H7 (cell line): ENCODE results near the gene NECTIN2. TPM values are rescaled to one million over a fixed set of nuclear protein-coding genes. Genes with fewer than 3 reads are reported as not detected.
"Not testable (repeated sequence)": the region's sequence is repeated elsewhere in the genome, so short reads cannot be mapped to it uniquely, and the experiment has no call there.

Source experiments
- DNase-seq: peaks from one replicate; pipeline ENCODE4 v3.0.0; 2012
- H3K27me3 ChIP-seq: 2 replicates; pipeline ENCODE4 v1.6.0; 2011; ENCODE audit warnings: mild to moderate bottlenecking, low read length; ENCODE audit not compliant: control insufficient read depth, insufficient read depth
- H3K36me3 ChIP-seq: replicated peaks from 2 replicates; pipeline ENCODE4 v1.5.1; 2011; ENCODE audit warnings: low read length; ENCODE audit not compliant: control insufficient read depth, insufficient read depth
- H3K4me3 ChIP-seq: 2 replicates; pipeline ENCODE4 v1.5.1; 2011; ENCODE audit warnings: low read depth, mild to moderate bottlenecking, control low read depth, low read length, moderate library complexity; ENCODE audit not compliant: insufficient read depth
- total RNA-seq: library from RNA; depleted of rRNA; stranded (reverse); fragments of >200 nt; shearing (Covaris generic); gene quantifications from 2 replicates; pipeline ENCODE4 v1.2.3, GENCODE V29; 2014; rRNA removed

Gene NECTIN2
- total RNA-seq, 1 experiment from 2014 or later: 207 TPM

- peaks cover 12% of the 10 kb centered on the region for H3K36me3 ChIP-seq
- H3K4me3 ChIP-seq, H3K27me3 ChIP-seq: not testable (repeated sequence)
- DNase-seq: peak; percentile 15
These were observed 65.8 kb downstream of the NECTIN2 start for GRCh38 chr19:44911896-44912295.

GRCh38 chr19:44912854-44913253 lies 66.8 kb downstream of the NECTIN2 start:
- Histone ChIP-seq H3K4me3 (no peak overlapping the region), H3K36me3 (peaks cover 4% of the 10 kb centered on the region), H3K27me3 (no peaks in the 10 kb centered on the region)
- peak; percentile 24 for DNase-seq

GRCh38 chr19:44913512-44914432 lies 67.7 kb downstream of the NECTIN2 start:
- peak overlapping the region; percentile 61 for H3K4me3 ChIP-seq
- H3K36me3 ChIP-seq, H3K27me3 ChIP-seq: not testable (repeated sequence)
- DNase-seq: peak; percentile 41

GRCh38 chr19:44914433-44915206 lies 68.5 kb downstream of the NECTIN2 start, which contains the start of gene APOC1:
TSS of gene APOC1 (plus strand) at chr19:44914608. CDS start at chr19:44914892, 284 bp downstream.
- not testable (repeated sequence) for H3K27me3 ChIP-seq, H3K36me3 ChIP-seq
- peak; percentile 96 for DNase-seq
- H3K4me3 ChIP-seq: peak within 1 kb of the TSS; percentile 61

- Histone ChIP-seq H3K4me3 (no peak overlapping the region), H3K36me3 (no peaks in the 10 kb centered on the region; the same call in 1 of the 2 replicates), H3K27me3 (no peaks in the 10 kb centered on the region)
- peak; percentile 7 for DNase-seq
These were observed 78.2 kb downstream of the NECTIN2 start for GRCh38 chr19:44924243-44924725.

GRCh38 chr19:44925114-44925891 lies 79.2 kb downstream of the NECTIN2 start:
- no peaks in the 10 kb centered on the region for H3K36me3 ChIP-seq
- H3K4me3 ChIP-seq: no peak overlapping the region
- DNase-seq: peak; percentile 19
- H3K27me3 ChIP-seq: no peaks in the 10 kb centered on the region

GRCh38 chr19:44926245-44927077 lies 80.4 kb downstream of the NECTIN2 start:
- not testable (repeated sequence) for H3K36me3 ChIP-seq, H3K27me3 ChIP-seq
- H3K4me3 ChIP-seq: peak overlapping the region; percentile 30
- peak; percentile 48 for DNase-seq

GRCh38 chr19:44927746-44928145 lies 81.6 kb downstream of the NECTIN2 start:
- Histone ChIP-seq H3K4me3 (no peak overlapping the region), H3K36me3 (no peaks in the 10 kb centered on the region), H3K27me3 (no peaks in the 10 kb centered on the region)
- DNase-seq: no peak

GRCh38 chr19:44930088-44930487 lies 84.0 kb downstream of the NECTIN2 start:
- Histone ChIP-seq H3K27me3 (no peaks in the 10 kb centered on the region), H3K36me3 (no peaks in the 10 kb centered on the region), H3K4me3 (no peak overlapping the region)
- no peak for DNase-seq

GRCh38 chr19:44931541-44931940 lies 85.4 kb downstream of the NECTIN2 start:
- Histone ChIP-seq H3K36me3 (no peaks in the 10 kb centered on the region), H3K4me3 (no peak overlapping the region), H3K27me3 (no peaks in the 10 kb centered on the region)
- no peak for DNase-seq

Other genes with a start within 250 kb of the NECTIN2 start
- not detected in 2 replicates for gene IGSF23, start 232.7 kb upstream of the NECTIN2 start, total RNA-seq
- gene PVR, start 202.4 kb upstream of the NECTIN2 start, total RNA-seq: 42.3 and 49.0 TPM in 2 replicates
- gene CEACAM19, start 174.8 kb upstream of the NECTIN2 start, total RNA-seq: 0.17 and 1.1 TPM in 2 replicates
- not detected in 2 replicates for gene CEACAM16, start 147.1 kb upstream of the NECTIN2 start, total RNA-seq
- 7.3 and 8.3 TPM in 2 replicates for gene BCL3, start 97.6 kb upstream of the NECTIN2 start, total RNA-seq
- 15.3 and 16.3 TPM in 2 replicates for gene CBLC, start 68.4 kb upstream of the NECTIN2 start, total RNA-seq
- gene BCAM, start 37.2 kb upstream of the NECTIN2 start, total RNA-seq: 23.9 and 24.2 TPM in 2 replicates
- gene TOMM40, start 45.0 kb downstream of the NECTIN2 start, total RNA-seq: 160 and 204 TPM in 2 replicates
- 826 and 994 TPM in 2 replicates for gene APOE, start 59.5 kb downstream of the NECTIN2 start, total RNA-seq
- 65.6 and 139 TPM in 2 replicates for gene APOC1, start 68.3 kb downstream of the NECTIN2 start, total RNA-seq
- gene APOC4, start 95.9 kb downstream of the NECTIN2 start, total RNA-seq: not detected in 2 replicates
- gene APOC2, start 99.8 kb downstream of the NECTIN2 start, total RNA-seq: not detected in 2 replicates
- gene CLPTM1, start 109.1 kb downstream of the NECTIN2 start, total RNA-seq: 38.5 and 64.1 TPM in 2 replicates
- gene RELB, start 155.2 kb downstream of the NECTIN2 start, total RNA-seq: 2.7 and 4.1 TPM in 2 replicates
- gene CLASRP, start 192.7 kb downstream of the NECTIN2 start, total RNA-seq: 31.4 and 35.2 TPM in 2 replicates
- 2.6 and 4.2 TPM in 2 replicates for gene ZNF296, start 230.2 kb downstream of the NECTIN2 start, total RNA-seq
- gene GEMIN7, start 233.0 kb downstream of the NECTIN2 start, total RNA-seq: 72.2 and 77.0 TPM in 2 replicates
- gene PPP1R37, start 246.9 kb downstream of the NECTIN2 start, total RNA-seq: 30.0 and 32.9 TPM in 2 replicates